ENCODE data around the gene FANCG.

The FANCG gene

GRCh38 chr9:35069020-35069419 lies 10.7 kb downstream of the FANCG start:
- DNase-seq = no peak
- no peaks in the 10 kb centered on the region for H3K27me3 ChIP-seq (ENCODE audit: insufficient read depth, low read length)
- H4K91ac ChIP-seq (ENCODE audit: low read depth, low read length) = no peak overlapping the region
- no peaks in the 10 kb centered on the region for H3K9me3 ChIP-seq (ENCODE audit: insufficient read depth, low read depth, low read length)
- peaks cover 11 to 14% of the 10 kb centered on the region in 2 experiments for H3K4me1 ChIP-seq (ENCODE audit: control insufficient read depth in 1 of 2, insufficient read depth in 2 of 2, low read length in 2 of 2)
- H3K4ac ChIP-seq (ENCODE audit: low read depth, low read length) = peak overlapping the region; percentile 96
- H3K4me2 ChIP-seq (ENCODE audit: low read length) = peak overlapping the region; percentile 14
- no peak overlapping the region for H2BK5ac ChIP-seq (ENCODE audit: low read depth, low read length, poor library complexity)
- no peak overlapping the region for H3K27ac ChIP-seq (ENCODE audit: low read depth, low read length)
- no peak overlapping the region for H2AFZ ChIP-seq (ENCODE audit: insufficient read depth, low read length, poor library complexity)
- no peak overlapping the region for H2BK120ac ChIP-seq (ENCODE audit: insufficient read depth, low read length, poor library complexity)
- peak overlapping the region; percentile 63 for H3K23ac ChIP-seq (ENCODE audit: low read length)
- H3K36me3 ChIP-seq (ENCODE audit: control insufficient read depth in 1 of 2, insufficient read depth in 2 of 2, low read length in 2 of 2) = peaks cover 33 to 54% of the 10 kb centered on the region in 2 experiments
- no peak overlapping the region for H2BK12ac ChIP-seq (ENCODE audit: low read length)
- peaks cover 32% of the 10 kb centered on the region for H3K79me2 ChIP-seq (ENCODE audit: control insufficient read depth, insufficient read depth, low read length, poor library complexity)
- no peak overlapping the region for H3K18ac ChIP-seq (ENCODE audit: low read length)
- no peak overlapping the region for H3K4me3 ChIP-seq (ENCODE audit: low read depth, low read length)
- H3K14ac ChIP-seq (ENCODE audit: low read length) = no peak overlapping the region
- no CpG with 5 or more reads among the region's 4 CpGs for WGBS (ENCODE audit: extremely low coverage, insufficient coverage, insufficient read length)
- no peak overlapping the region for H4K8ac ChIP-seq (ENCODE audit: low read depth, low read length)
- no peak overlapping the region for H3K9ac ChIP-seq (ENCODE audit: low read length)
- H3K79me1 ChIP-seq (ENCODE audit: low read length) = peaks cover 12% of the 10 kb centered on the region
- H4K12ac ChIP-seq (ENCODE audit: low read depth, low read length) = no peak overlapping the region
- no peak overlapping the region for H2AK5ac ChIP-seq (ENCODE audit: low read length)

GRCh38 chr9:35067056-35067455 lies 12.7 kb downstream of the FANCG start:
- no peak overlapping the region for H3K14ac ChIP-seq (ENCODE audit: low read length)
- H3K4me2 ChIP-seq (ENCODE audit: low read length) = no peak overlapping the region
- no peak overlapping the region for H3K4me3 ChIP-seq (ENCODE audit: low read depth, low read length)
- H3K79me1 ChIP-seq (ENCODE audit: low read length) = peaks cover 6% of the 10 kb centered on the region
- H2BK5ac ChIP-seq (ENCODE audit: low read depth, low read length, poor library complexity) = no peak overlapping the region
- H2BK12ac ChIP-seq (ENCODE audit: low read length) = no peak overlapping the region
- H3K9ac ChIP-seq (ENCODE audit: low read length) = no peak overlapping the region
- peaks cover 9 to 11% of the 10 kb centered on the region in 2 experiments for H3K4me1 ChIP-seq (ENCODE audit: control insufficient read depth in 1 of 2, insufficient read depth in 2 of 2, low read length in 2 of 2)
- no peak overlapping the region for H2AK5ac ChIP-seq (ENCODE audit: low read length)
- no peak overlapping the region for H4K8ac ChIP-seq (ENCODE audit: low read depth, low read length)
- H3K9me3 ChIP-seq (ENCODE audit: insufficient read depth, low read depth, low read length) = no peaks in the 10 kb centered on the region
- peak overlapping the region; percentile 2 for H3K4ac ChIP-seq (ENCODE audit: low read depth, low read length)
- no peak for DNase-seq
- H4K12ac ChIP-seq (ENCODE audit: low read depth, low read length) = no peak overlapping the region
- no CpG with 5 or more reads among the region's 1 CpG for WGBS (ENCODE audit: extremely low coverage, insufficient coverage, insufficient read length)
- no peak overlapping the region for H4K91ac ChIP-seq (ENCODE audit: low read depth, low read length)
- H2AFZ ChIP-seq (ENCODE audit: insufficient read depth, low read length, poor library complexity) = no peak overlapping the region
- no peak overlapping the region for H2BK120ac ChIP-seq (ENCODE audit: insufficient read depth, low read length, poor library complexity)
- peaks cover 27% of the 10 kb centered on the region for H3K79me2 ChIP-seq (ENCODE audit: control insufficient read depth, insufficient read depth, low read length, poor library complexity)
- no peaks in the 10 kb centered on the region for H3K27me3 ChIP-seq (ENCODE audit: insufficient read depth, low read length)
- H3K36me3 ChIP-seq (ENCODE audit: control insufficient read depth in 1 of 2, insufficient read depth in 2 of 2, low read length in 2 of 2) = peaks cover 39 to 66% of the 10 kb centered on the region in 2 experiments
- H3K27ac ChIP-seq (ENCODE audit: low read depth, low read length) = no peak overlapping the region
- no peak overlapping the region for H3K18ac ChIP-seq (ENCODE audit: low read length)
- no peak overlapping the region for H3K23ac ChIP-seq (ENCODE audit: low read length)

GRCh38 chr9:35060548-35061207 lies 19.1 kb downstream of the FANCG start:
- H3K27ac ChIP-seq (ENCODE audit: low read depth, low read length) = no peak overlapping the region
- no peak overlapping the region for H3K14ac ChIP-seq (ENCODE audit: low read length)
- H3K4me2 ChIP-seq (ENCODE audit: low read length) = no peak overlapping the region
- no peak overlapping the region for H2BK12ac ChIP-seq (ENCODE audit: low read length)
- no peaks in the 10 kb centered on the region for H3K79me1 ChIP-seq (ENCODE audit: low read length)
- no peak overlapping the region for H4K8ac ChIP-seq (ENCODE audit: low read depth, low read length)
- DNase-seq = no peak
- no peak overlapping the region for H2AK5ac ChIP-seq (ENCODE audit: low read length)
- no peaks in the 10 kb centered on the region for H3K79me2 ChIP-seq (ENCODE audit: control insufficient read depth, insufficient read depth, low read length, poor library complexity)
- H3K9me3 ChIP-seq (ENCODE audit: insufficient read depth, low read depth, low read length) = peaks cover 3% of the 10 kb centered on the region
- no peak overlapping the region for H4K12ac ChIP-seq (ENCODE audit: low read depth, low read length)
- no peak overlapping the region for H3K9ac ChIP-seq (ENCODE audit: low read length)
- peak overlapping the region; percentile 10 for H3K4me3 ChIP-seq (ENCODE audit: low read depth, low read length)
- no peak overlapping the region for H2AFZ ChIP-seq (ENCODE audit: insufficient read depth, low read length, poor library complexity)
- no peak overlapping the region for H2BK120ac ChIP-seq (ENCODE audit: insufficient read depth, low read length, poor library complexity)
- H3K4me1 ChIP-seq (ENCODE audit: control insufficient read depth in 1 of 2, insufficient read depth in 2 of 2, low read length in 2 of 2) = no peaks in the 10 kb centered on the region
- no peak overlapping the region for H3K18ac ChIP-seq (ENCODE audit: low read length)
- no peak overlapping the region for H3K23ac ChIP-seq (ENCODE audit: low read length)
- peaks cover 67 to 91% of the 10 kb centered on the region in 2 experiments for H3K36me3 ChIP-seq (ENCODE audit: control insufficient read depth in 1 of 2, insufficient read depth in 2 of 2, low read length in 2 of 2)
- no peak overlapping the region for H4K91ac ChIP-seq (ENCODE audit: low read depth, low read length)
- no peak overlapping the region for H3K4ac ChIP-seq (ENCODE audit: low read depth, low read length)
- no CpG with 5 or more reads among the region's 11 CpGs for WGBS (ENCODE audit: extremely low coverage, insufficient coverage, insufficient read length)
- no peak overlapping the region for H2BK5ac ChIP-seq (ENCODE audit: low read depth, low read length, poor library complexity)
- no peaks in the 10 kb centered on the region for H3K27me3 ChIP-seq (ENCODE audit: insufficient read depth, low read length)

- Histone ChIP-seq H4K8ac (ENCODE audit: low read depth, low read length) (no peak overlapping the region), H4K12ac (ENCODE audit: low read depth, low read length) (no peak overlapping the region), H2BK12ac (ENCODE audit: low read length) (no peak overlapping the region)
Observed at GRCh38 chr9:35059438-35059837, 20.3 kb downstream of the FANCG start.

More at GRCh38 chr9:35059438-35059837, 20.3 kb downstream of the FANCG start:
- peaks cover 60 to 86% of the 10 kb centered on the region in 2 experiments for H3K36me3 ChIP-seq (ENCODE audit: control insufficient read depth in 1 of 2, insufficient read depth in 2 of 2, low read length in 2 of 2)
- H3K4me1 ChIP-seq (ENCODE audit: control insufficient read depth in 1 of 2, insufficient read depth in 2 of 2, low read length in 2 of 2) = no peaks in the 10 kb centered on the region
- H3K9me3 ChIP-seq (ENCODE audit: insufficient read depth, low read depth, low read length) = peaks cover 3% of the 10 kb centered on the region
- H3K79me1 ChIP-seq (ENCODE audit: low read length) = no peaks in the 10 kb centered on the region
- H3K23ac ChIP-seq (ENCODE audit: low read length) = no peak overlapping the region
- H4K91ac ChIP-seq (ENCODE audit: low read depth, low read length) = no peak overlapping the region
- no peak overlapping the region for H3K4ac ChIP-seq (ENCODE audit: low read depth, low read length)
- H3K18ac ChIP-seq (ENCODE audit: low read length) = no peak overlapping the region
- H2BK5ac ChIP-seq (ENCODE audit: low read depth, low read length, poor library complexity) = no peak overlapping the region
- no peak overlapping the region for H3K9ac ChIP-seq (ENCODE audit: low read length)
- no peak overlapping the region for H2AFZ ChIP-seq (ENCODE audit: insufficient read depth, low read length, poor library complexity)
- no peaks in the 10 kb centered on the region for H3K27me3 ChIP-seq (ENCODE audit: insufficient read depth, low read length)
- H2AK5ac ChIP-seq (ENCODE audit: low read length) = no peak overlapping the region
- H3K4me2 ChIP-seq (ENCODE audit: low read length) = no peak overlapping the region
- no CpG with 5 or more reads among the region's 10 CpGs for WGBS (ENCODE audit: extremely low coverage, insufficient coverage, insufficient read length)
- no peaks in the 10 kb centered on the region for H3K79me2 ChIP-seq (ENCODE audit: control insufficient read depth, insufficient read depth, low read length, poor library complexity)
- H2BK120ac ChIP-seq (ENCODE audit: insufficient read depth, low read length, poor library complexity) = no peak overlapping the region
- no peak for DNase-seq
- H3K27ac ChIP-seq (ENCODE audit: low read depth, low read length) = no peak overlapping the region
- H3K4me3 ChIP-seq (ENCODE audit: low read depth, low read length) = peak overlapping the region; percentile 3
- H3K14ac ChIP-seq (ENCODE audit: low read length) = no peak overlapping the region

Measured in trophoblast cell (in vitro differentiated cells and primary cell).